Stomach (tissue), 9 donors: ENCODE results near the gene G3BP2. TPM values are rescaled to one million over a fixed set of nuclear protein-coding genes. Genes with fewer than 3 reads are reported as not detected.

Experiments used
- DNase-seq, 2 donors: peaks; one replicate each; pipeline versions ENCODE4 v3.0.0 to v3.0.0-alpha.2; 2013 to 2019
- H3K27ac ChIP-seq, 5 donors: fragments of 200-600 bp in 4 of 5; sonication (generic) in 4 of 5; one replicate each; pipeline ENCODE4 v1.5.1; 2013 to 2019; ENCODE audit warnings: mild to moderate bottlenecking in 1 of 5, moderate library complexity in 1 of 5
- H3K27me3 ChIP-seq, 3 donors: fragments of 200-600 bp; sonication (generic); one replicate each; pipeline ENCODE4 v1.5.1; 2017 to 2019; ENCODE audit warnings: mixed run types in 1 of 3
- H3K36me3 ChIP-seq, 4 donors: fragments of 200-600 bp; sonication (generic); 1 replicate in 3 of 4; 2 replicates in 1 of 4; pipeline ENCODE4 v1.5.1; 2016 to 2019
- H3K4me1 ChIP-seq, 4 donors: fragments of 200-600 bp; sonication (generic); one replicate each; pipeline ENCODE4 v1.5.1; 2016 to 2019
- H3K4me3 ChIP-seq, 4 donors: fragments of 200-600 bp; sonication (generic) in 3 of 4; one replicate each; pipeline ENCODE4 v1.5.1; 2016 to 2019; ENCODE audit warnings: mild to moderate bottlenecking in 1 of 4
- H3K9me3 ChIP-seq, 4 donors: fragments of 200-600 bp; sonication (generic); one replicate each; pipeline ENCODE4 v1.5.1; 2016 to 2019
- CTCF ChIP-seq, 7 experiments: fragments of 450-650 bp in 4 of 7; fragments of 200-600 bp in 3 of 7; sonication (generic) in 3 of 7; IDR thresholded peaks; one replicate each; pipeline ENCODE4 v1.5.1; 2016 to 2019; ENCODE audit warnings: antibody characterized with exemption in 7 of 7, control low read depth in 2 of 7, mild to moderate bottlenecking in 1 of 7
- EP300 ChIP-seq: sonication (generic); formaldehyde crosslinking; IDR thresholded peaks from one replicate; pipeline ENCODE4 v1.6.1; 2017; ENCODE audit warnings: antibody characterized with exemption
- POLR2A ChIP-seq, 4 donors: fragments of 450-650 bp; IDR thresholded peaks; one replicate each; pipeline ENCODE4 v1.6.1; 2016; ENCODE audit warnings: antibody characterized with exemption in 4 of 4, control low read depth in 2 of 4, mild to moderate bottlenecking in 1 of 4, moderate library complexity in 1 of 4
- POLR2AphosphoS5 ChIP-seq, 3 donors: sonication (generic); formaldehyde crosslinking; IDR thresholded peaks; one replicate each; pipeline ENCODE4 v1.6.1; 2016; ENCODE audit warnings: antibody characterized with exemption in 3 of 3
- WGBS, 5 donors: extraction: QIAGEN DNeasy Blood & Tissue Kit in 3 of 5; methylation state at CpG; one replicate each; pipeline versions ENCODE4 v1.1.5 to v1.1.7; 2013 to 2018; 5-methylcytosine and 5-hydroxymethylcytosine counted together
- intact Hi-C: fragments of 100-400 bp; cut with DNase I; formaldehyde crosslinking; loops from one replicate; pipeline ENCODE4 v1.15.1; 2023; ENCODE audit warnings: low total_unique reads
- polyA plus RNA-seq, 3 donors: library from polyadenylated mRNA; stranded (reverse); fragments of 200-250 nt; gene quantifications; one replicate each; pipeline ENCODE4 v1.2.3, GENCODE V29; 2013
- total RNA-seq, 5 donors: library from RNA; depleted of rRNA; stranded (reverse); fragments of >200 nt; gene quantifications; one replicate each; pipeline versions ENCODE4 v1.1.0 to v1.2.3, GENCODE V29; 2014 to 2016
- donor health status: healthy with polysubstance abuse.
- donor health status: Bipolar disorder and iron deficiency.
- donor health status: healthy.

The G3BP2 gene
- total and polyA plus RNA-seq, 8 donors = 15.2 to 183 (median 36.4) TPM

DNA sequence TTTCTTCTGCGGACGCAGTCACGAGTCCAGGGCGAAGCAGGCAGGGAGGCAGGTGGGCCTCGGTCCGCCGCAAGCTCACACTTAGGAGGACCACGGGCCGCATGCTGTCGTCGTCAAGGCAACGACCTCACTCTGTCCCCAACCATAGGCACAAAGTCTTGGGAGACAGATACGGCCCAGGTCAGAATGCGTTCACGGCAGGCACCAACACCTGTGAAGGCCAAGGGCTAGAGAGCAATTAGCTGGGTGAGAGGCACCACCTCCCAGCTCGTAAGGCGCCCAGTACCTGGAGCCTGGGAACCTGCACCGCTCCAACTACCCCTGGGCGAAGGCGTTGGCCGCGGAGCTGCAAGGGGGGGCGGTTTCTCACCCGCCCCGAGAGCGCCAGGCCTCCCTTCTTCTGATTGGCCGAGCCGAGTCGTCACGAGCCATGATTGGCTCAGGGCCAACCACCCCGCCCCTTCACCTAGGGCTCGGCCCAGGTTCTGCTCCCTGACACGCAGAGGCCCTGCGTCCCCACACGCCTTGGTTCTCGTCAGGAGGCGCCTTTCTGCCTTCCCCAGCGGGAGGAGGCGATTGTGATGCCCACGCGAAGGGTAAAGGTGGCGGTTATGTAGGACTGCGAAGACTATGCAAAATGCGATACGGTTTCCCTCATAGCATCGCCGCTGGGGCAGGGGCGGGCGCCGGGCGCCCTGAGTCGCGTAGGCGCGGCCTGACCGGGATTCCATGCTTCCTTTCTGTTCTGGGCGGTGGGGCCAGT, 42.9 kb downstream of the G3BP2 start, which contains the start of gene CDKL2:
TSS of gene CDKL2 (minus strand) at position 355 of the 763 bp plus-strand sequence. CDS start 4,540 bp downstream, outside the sequence.
- DNase-seq = peak; percentile 93 to 96
- Histone ChIP-seq H3K36me3 (no peaks in the 10 kb centered on the region), H3K4me1 (peaks cover 6 to 13% (median 11%) of the 10 kb centered on the region in 4 donors), H3K4me3 (peak within 1 kb of the TSS; percentile 57 to 64 (median 60)), H3K27ac (peak within 1 kb of the TSS; percentile 5 to 80 (median 55)), H3K27me3 (no peaks in the 10 kb centered on the region), H3K9me3 (no peaks in the 10 kb centered on the region)
- no peak for TF ChIP-seq POLR2A (IDR thresholded peaks at IDR 0.05)
- TF ChIP-seq EP300 = no peak
- peak; percentile 32 to 73 (median 71) for TF ChIP-seq POLR2AphosphoS5 (IDR thresholded peaks at IDR 0.05)
- TF ChIP-seq CTCF (IDR thresholded peaks at IDR 0.05) = no peak
- intact Hi-C loops = no loop called here
- 1 to 3% (median 2%) methylated on average over 32 to 57 of the region's 57 CpGs for WGBS, 5 donors

DNA sequence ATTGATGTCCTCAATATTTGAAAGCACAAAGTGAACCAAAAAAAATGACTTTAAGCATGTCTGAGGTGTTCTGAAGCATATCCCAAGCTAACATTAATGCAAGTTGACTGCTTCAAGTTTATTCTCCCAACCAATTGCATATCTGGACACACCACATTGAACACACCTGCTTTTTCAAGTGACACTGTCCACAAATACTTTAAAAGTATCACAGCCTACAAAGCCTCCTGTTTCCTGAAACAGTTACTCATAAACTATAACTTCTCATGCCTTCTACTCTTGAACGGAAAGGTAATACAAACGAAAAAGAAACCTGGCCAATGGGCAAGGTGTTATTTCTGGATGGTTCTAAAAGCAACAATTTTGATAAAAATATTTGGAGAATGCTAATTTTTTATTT, 44.0 kb downstream of the G3BP2 start:
- WGBS, 5 donors = 49 to 62% (median 54%) methylated on average over 2 of the region's 2 CpGs
- intact Hi-C loops = no loop called here
- TF ChIP-seq CTCF (IDR thresholded peaks at IDR 0.05) = no peak
- no peaks in the 10 kb centered on the region for H3K27me3 ChIP-seq
- H3K36me3 ChIP-seq = no peaks in the 10 kb centered on the region
- no peak overlapping the region for H3K27ac ChIP-seq
- H3K4me3 ChIP-seq = peak overlapping the region in 1 of 4 donors; percentile 57
- peaks cover 6 to 13% (median 11%) of the 10 kb centered on the region in 4 donors for H3K4me1 ChIP-seq
- no peak for DNase-seq
- no peaks in the 10 kb centered on the region for H3K9me3 ChIP-seq

GRCh38 chr4:75623026-75623425, 50.2 kb downstream of the G3BP2 start:
- 56 to 76% (median 71%) methylated on average over 5 of the region's 5 CpGs for WGBS, 5 donors
- H3K4me3 ChIP-seq = no peak overlapping the region

GRCh38 chr4:75621715-75622114, 51.5 kb downstream of the G3BP2 start:
- Histone ChIP-seq H3K9me3 (no peaks in the 10 kb centered on the region), H3K36me3 (no peaks in the 10 kb centered on the region), H3K4me1 (no peaks in the 10 kb centered on the region), H3K27me3 (no peaks in the 10 kb centered on the region), H3K27ac (no peak overlapping the region), H3K4me3 (no peak overlapping the region)
- intact Hi-C loops = no loop called here
- DNase-seq = no peak
- TF ChIP-seq CTCF (IDR thresholded peaks at IDR 0.05) = no peak
- no peak for TF ChIP-seq POLR2A (IDR thresholded peaks at IDR 0.05)
- no peak for TF ChIP-seq POLR2AphosphoS5 (IDR thresholded peaks at IDR 0.05)
- no peak for TF ChIP-seq EP300

More at GRCh38 chr4:75623026-75623425, 50.2 kb downstream of the G3BP2 start:
- Histone ChIP-seq H3K27me3 (no peaks in the 10 kb centered on the region), H3K36me3 (no peaks in the 10 kb centered on the region), H3K27ac (no peak overlapping the region), H3K4me1 (no peaks in the 10 kb centered on the region), H3K9me3 (no peaks in the 10 kb centered on the region)
- TF ChIP-seq POLR2AphosphoS5 (IDR thresholded peaks at IDR 0.05) = no peak
- no peak for TF ChIP-seq POLR2A (IDR thresholded peaks at IDR 0.05)
- TF ChIP-seq EP300 = no peak
- no peak for TF ChIP-seq CTCF (IDR thresholded peaks at IDR 0.05)
- DNase-seq = no peak
- intact Hi-C loops = no loop called here
